HCT116 (cell line): ENCODE measurements around the gene LMAN1L.

Experiments used
- EZH2 ChIP-seq: fragments of 200-600 bp; sonication (generic); IDR thresholded peaks from 2 replicates; pipeline ENCODE4 v1.6.1; 2017; ENCODE audit warnings: antibody characterized with exemption, mixed run types
- POLR2AphosphoS5 ChIP-seq: IDR thresholded peaks from 2 replicates; pipeline ENCODE4 v1.6.1; 2011; ENCODE audit warnings: mild to moderate bottlenecking, low read depth, low read length, moderate library complexity
- SP1 ChIP-seq: IDR thresholded peaks from 2 replicates; pipeline ENCODE4 v1.6.1; 2012; ENCODE audit warnings: low read depth
- ZNF274 ChIP-seq: fragments of 200-500 bp; sonication (Bioruptor generic); IDR thresholded peaks from 2 replicates; pipeline ENCODE4 v1.6.1; 2014; ENCODE audit warnings: mild to moderate bottlenecking, low read depth, low read length, inconsistent platforms
- TF ChIP-seq, protein P1 (sequence below), 3 experiments: fragments of 200-600 bp in 1 of 3; sonication (generic) in 1 of 3; IDR thresholded peaks in 2 of 3; conservative IDR thresholded peaks in 1 of 3; 2 replicates each; pipeline ENCODE4 v1.5.1; 2012 to 2017; ENCODE audit warnings: low read depth in 2 of 3, low read length in 2 of 3, antibody characterized with exemption in 1 of 3, borderline replicate concordance in 1 of 3, control low read depth in 1 of 3, mild to moderate bottlenecking in 1 of 3, mixed read lengths in 1 of 3, mixed run types in 1 of 3, moderate library complexity in 1 of 3; ENCODE audit not compliant: insufficient read depth in 1 of 3

DNA sequence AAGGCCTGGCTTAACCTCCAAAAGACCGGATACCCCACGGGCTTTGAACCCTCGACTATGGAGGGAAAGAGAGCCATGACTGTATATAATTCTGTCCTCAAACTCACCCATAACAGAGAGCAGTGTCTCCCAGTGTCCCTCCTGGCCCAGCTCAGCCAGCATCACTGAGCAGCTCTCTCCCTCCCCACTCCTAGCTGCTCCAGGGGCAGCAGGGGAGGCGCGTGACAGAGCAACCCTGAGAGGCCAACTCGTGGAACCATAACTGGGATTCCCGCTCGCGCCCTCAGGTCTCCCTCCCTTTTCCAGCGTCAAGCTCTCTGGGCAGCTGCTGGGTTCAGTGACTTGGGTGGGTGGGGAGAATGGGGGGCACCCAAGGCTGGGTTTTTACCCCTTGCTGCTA is 13.2 kb downstream of the LMAN1L start:
- TF ChIP-seq, protein P1, sequence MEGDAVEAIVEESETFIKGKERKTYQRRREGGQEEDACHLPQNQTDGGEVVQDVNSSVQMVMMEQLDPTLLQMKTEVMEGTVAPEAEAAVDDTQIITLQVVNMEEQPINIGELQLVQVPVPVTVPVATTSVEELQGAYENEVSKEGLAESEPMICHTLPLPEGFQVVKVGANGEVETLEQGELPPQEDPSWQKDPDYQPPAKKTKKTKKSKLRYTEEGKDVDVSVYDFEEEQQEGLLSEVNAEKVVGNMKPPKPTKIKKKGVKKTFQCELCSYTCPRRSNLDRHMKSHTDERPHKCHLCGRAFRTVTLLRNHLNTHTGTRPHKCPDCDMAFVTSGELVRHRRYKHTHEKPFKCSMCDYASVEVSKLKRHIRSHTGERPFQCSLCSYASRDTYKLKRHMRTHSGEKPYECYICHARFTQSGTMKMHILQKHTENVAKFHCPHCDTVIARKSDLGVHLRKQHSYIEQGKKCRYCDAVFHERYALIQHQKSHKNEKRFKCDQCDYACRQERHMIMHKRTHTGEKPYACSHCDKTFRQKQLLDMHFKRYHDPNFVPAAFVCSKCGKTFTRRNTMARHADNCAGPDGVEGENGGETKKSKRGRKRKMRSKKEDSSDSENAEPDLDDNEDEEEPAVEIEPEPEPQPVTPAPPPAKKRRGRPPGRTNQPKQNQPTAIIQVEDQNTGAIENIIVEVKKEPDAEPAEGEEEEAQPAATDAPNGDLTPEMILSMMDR (IDR thresholded peaks at IDR 0.05 in 2 of 3, conservative IDR thresholded peaks at IDR 0.05 in 1 of 3; ENCODE audit: borderline replicate concordance in 1 of 3, insufficient read depth in 1 of 3, low read depth in 2 of 3, low read length in 2 of 3), result no peak
- TF ChIP-seq ZNF274, result no peak
- TF ChIP-seq EZH2, result no peak
- TF ChIP-seq POLR2AphosphoS5, result no peak
- TF ChIP-seq SP1, result no peak
